GM21723 (cell line): ENCODE results near the gene RNFT2.

ENCODE experiments used
- ATAC-seq: cut with Tn5 transposase; IDR thresholded peaks from one replicate; pipeline ENCODE4 v1.9.1; 2021; ENCODE audit warnings: mild to moderate bottlenecking, moderate library complexity; ENCODE audit not compliant: unreplicated experiment

RNFT2 gene

DNA sequence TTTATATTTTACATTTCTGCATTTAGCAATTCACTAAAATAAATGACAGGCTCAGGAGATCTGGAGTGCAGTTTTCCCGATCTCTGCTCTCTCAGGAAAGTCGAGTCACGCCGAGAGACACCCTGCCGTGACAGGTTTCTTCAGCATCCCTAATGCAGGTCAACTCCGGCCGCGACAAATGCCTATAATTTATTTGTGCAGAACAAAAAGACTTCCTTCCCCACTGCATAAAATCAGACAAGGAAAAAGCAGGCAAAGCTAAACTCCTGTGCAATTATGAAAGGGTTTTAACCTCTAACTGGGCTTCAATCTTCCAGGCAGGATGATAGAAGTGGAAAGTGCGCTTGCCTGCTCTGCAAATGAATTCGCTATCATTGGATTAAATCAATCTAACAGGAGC lies 28.3 kb upstream of the RNFT2 start:
- ATAC-seq: no peak

DNA sequence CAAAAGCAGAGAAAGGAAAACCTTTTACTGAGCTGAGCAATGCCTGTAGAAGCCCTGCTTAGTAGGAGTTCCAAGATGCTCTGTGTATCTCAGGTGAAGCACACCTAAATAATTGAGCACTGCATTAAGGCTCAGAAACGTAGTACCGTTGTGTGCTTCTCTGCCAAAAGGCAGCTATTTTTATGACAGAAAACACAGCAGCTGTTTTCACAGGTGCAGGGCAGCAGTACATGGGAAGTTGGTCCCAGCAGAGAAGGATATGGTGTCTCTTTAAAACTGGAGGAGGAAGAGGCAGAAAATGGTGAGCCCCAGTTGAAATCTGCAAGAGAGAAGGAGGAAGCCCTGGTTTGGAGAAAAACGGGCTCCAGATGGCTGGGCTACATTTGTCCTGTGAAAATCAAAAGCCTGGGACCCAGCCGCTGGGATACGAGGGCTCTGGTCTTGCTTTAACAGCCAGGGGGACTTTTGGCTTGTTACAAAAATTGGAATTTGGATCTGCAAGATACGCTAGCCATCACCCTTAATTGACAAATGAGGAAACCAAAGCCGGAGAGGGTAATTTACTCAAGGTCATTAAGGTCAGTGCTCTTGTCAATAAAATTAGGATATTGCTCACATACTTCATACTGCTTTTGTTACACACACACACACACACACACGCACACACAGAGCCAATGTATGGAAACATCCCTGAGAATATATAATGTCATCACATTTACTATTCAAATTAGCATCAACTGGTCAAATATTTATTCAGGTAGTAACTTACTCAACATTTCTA lies 27.6 kb upstream of the RNFT2 start:
- no peak for ATAC-seq

- no peak for ATAC-seq
Observed at GRCh38 chr12:116712458-116713303, 25.4 kb upstream of the RNFT2 start.

- no peak for ATAC-seq
Observed at GRCh38 chr12:116713527-116713926, 24.6 kb upstream of the RNFT2 start.

- no peak for ATAC-seq
Observed at GRCh38 chr12:116714175-116714574, 23.9 kb upstream of the RNFT2 start.

- no peak for ATAC-seq
Observed at GRCh38 chr12:116717466-116718437, 20.4 kb upstream of the RNFT2 start.

- no peak for ATAC-seq
Observed at GRCh38 chr12:116718655-116719454, 19.3 kb upstream of the RNFT2 start.

DNA sequence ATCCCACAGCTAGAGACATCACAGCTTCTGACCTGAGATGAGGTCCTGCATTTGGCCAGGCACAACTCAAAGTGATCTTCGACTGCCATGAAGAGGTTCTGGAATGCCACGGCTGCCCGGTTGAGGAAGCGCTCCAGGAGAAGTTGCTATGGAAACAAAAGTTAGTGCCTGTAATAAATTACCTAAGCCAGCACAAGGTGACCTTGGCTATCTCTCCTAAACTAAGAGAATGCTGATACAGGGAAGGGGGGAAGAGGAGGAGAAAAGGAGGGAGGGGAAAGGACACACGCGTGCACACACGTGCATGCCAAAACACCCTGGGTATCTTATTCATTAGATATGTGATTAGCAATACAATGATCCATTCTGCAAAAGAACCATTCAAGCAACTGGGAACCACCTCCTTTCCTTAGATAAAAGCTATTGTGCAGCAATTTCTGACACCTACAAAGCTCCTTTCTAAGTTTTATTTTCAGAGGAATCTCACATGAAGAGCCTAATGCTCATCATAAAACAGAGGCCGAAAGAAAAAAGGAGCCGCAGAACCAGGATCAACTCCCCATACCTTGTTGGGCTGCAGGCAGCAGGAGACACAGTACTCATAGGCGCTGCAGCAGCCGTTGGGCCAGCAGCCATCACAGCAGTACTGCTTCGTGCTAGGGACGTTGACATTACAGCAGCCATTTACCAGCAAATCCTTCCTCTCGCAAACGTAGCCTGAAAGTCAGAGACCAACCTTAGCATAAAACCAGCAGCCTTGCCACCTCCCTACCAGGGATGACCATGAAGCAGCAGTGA lies 18.2 kb upstream of the RNFT2 start:
- ATAC-seq: no peak

DNA sequence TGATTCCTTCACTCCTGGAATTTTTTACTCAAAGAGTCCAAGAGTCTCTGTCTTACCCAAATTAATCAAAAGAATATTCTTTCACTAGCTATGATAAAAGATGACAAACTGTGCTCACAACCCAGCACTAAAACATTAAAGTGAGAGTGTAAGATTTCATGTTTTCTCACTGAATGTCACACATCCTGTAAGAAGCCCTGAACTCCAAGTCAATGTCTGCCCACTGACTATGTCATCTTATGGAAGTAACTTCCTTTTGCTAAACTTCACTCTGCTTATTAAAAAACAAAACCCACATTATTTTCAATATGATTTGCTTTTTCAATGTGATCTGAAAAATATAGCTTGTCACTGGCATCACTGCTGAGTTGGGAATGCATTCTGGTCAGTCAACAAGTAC lies 15.9 kb upstream of the RNFT2 start:
- ATAC-seq: no peak

- no peak for ATAC-seq
Observed at GRCh38 chr12:116726694-116727093, 11.4 kb upstream of the RNFT2 start.

DNA sequence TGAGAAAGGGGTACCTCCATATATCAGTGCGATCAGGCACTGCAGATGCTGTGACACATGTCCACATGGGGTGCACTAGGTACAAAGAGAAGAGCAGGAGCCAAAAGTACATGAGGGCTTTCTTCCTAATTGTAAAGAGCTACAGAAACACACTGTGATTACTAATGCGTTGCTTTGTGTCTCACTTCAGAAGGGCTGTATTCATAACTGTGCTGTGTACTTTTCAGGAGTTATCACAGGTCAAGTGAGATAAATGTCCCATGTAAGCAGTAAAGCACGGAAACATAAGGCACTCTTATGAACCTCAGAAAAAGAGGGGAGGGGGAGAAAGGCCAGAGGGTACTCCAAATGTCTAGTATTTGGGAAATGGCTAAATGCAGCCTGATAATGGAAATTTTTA lies 10.9 kb upstream of the RNFT2 start:
- ATAC-seq: no peak

DNA sequence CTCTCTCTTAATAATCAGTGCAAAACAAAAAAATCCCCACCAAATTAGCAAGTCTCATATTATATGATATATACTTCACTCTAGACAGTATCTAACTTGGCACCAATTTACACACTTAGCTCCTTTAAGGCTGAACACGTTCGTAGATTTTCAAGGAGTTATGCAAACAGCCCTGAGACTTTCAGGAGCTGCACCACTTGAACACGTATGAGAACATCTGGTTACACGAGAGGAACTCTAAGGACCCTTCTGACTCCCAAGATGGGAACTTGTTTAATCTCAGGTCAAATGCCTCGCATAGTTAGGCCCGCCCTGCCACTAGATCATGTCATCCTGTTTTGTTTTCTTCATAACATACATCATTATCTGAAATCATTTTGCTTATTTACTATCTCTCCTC lies 10.2 kb upstream of the RNFT2 start:
- no peak for ATAC-seq

DNA sequence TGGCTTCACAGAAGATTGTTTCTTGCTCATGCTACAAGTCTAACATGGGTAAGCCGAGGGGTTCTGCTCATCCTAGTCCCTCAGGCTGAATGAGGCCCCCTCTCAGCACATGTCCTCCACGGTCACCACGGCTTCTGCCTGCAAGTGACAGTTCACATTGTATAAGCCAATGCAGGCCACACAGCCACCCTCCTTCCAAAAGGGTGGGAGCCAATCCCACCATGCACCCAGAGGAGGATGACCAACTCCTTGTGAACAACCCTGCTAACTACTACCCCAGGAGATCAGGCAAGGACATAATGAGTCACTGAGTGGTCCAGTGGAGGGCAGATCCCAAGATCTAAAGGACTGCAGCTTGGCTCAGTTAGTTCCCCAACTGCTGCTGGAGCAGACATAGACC lies 6.3 kb upstream of the RNFT2 start:
- no peak for ATAC-seq

- no peak for ATAC-seq
Observed at GRCh38 chr12:116734156-116734768, 3.9 kb upstream of the RNFT2 start.

GRCh38 chr12:116735084-116735483 lies 3.0 kb upstream of the RNFT2 start:
- no peak for ATAC-seq

DNA sequence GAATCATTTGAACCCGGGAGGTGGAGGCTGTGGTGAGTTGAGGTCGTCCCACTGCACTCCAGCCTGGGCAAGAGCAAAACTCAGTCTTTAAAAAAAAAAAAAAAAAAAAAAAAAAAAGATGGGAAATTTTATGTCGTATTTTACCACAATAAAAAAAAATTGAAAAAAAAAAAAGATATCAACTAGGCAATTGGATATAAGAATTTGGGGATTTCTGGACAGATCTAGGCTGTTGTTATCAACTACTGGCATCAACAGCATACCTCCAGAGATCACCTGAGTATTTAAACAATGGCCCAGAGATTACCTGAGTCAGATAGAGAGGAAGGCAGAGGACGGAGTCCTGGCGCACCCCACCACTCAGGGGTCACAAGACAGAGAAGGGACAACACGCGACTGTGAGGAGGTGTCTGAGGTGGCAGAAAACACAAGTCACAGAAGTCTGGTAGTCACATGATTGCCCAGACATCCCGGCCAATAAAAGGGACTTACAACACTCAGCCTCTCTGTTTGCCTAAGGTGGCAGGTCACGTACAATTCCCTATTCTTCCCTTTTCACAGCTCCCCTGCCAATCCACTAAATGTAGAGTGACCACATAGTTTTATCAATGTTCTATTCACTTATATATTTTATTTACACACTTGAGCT lies 2.0 kb upstream of the RNFT2 start:
- no peak for ATAC-seq

GRCh38 chr12:116736962-116737773 lies 947 bp upstream of the RNFT2 start:
- ATAC-seq: no peak
